ENCODE data around the gene OR2L8.

The OR2L8 gene

GRCh38 chr1:247948558-247948957 lies at the start of gene OR2L8:
TSS of gene OR2L8 (plus strand) at chr1:247948858. CDS start at chr1:247948858, 0 bp downstream.
- peaks cover 76% of the 10 kb centered on the region for H3K9me3 Mint-ChIP-seq
- no peak within 1 kb of the TSS for H3K27ac Mint-ChIP-seq
- no peak within 1 kb of the TSS for H3K4me3 Mint-ChIP-seq
- no peak for DNase-seq
- TF ChIP-seq CTCF (IDR thresholded peaks at IDR 0.05) = no peak
- no peaks in the 10 kb centered on the region for H3K36me3 Mint-ChIP-seq (ENCODE audit: low read depth)
- H3K27me3 Mint-ChIP-seq (ENCODE audit: low read depth, poor library complexity) = peaks cover 5% of the 10 kb centered on the region
- no peaks in the 10 kb centered on the region for H3K4me1 Mint-ChIP-seq

GRCh38 chr1:247904122-247904521 lies 44.5 kb upstream of the OR2L8 start:
- no peak for DNase-seq
- TF ChIP-seq CTCF (IDR thresholded peaks at IDR 0.05) = no peak
- Mint-ChIP-seq H3K27ac (no peak overlapping the region), H3K36me3 (ENCODE audit: low read depth) (no peaks in the 10 kb centered on the region), H3K27me3 (ENCODE audit: low read depth, poor library complexity) (peaks cover 4% of the 10 kb centered on the region), H3K4me1 (no peaks in the 10 kb centered on the region), H3K9me3 (peaks cover 69% of the 10 kb centered on the region), H3K4me3 (no peak overlapping the region)

GRCh38 chr1:247905181-247905580 lies 43.5 kb upstream of the OR2L8 start:
- no peaks in the 10 kb centered on the region for H3K4me1 Mint-ChIP-seq
- no peaks in the 10 kb centered on the region for H3K36me3 Mint-ChIP-seq (ENCODE audit: low read depth)
- H3K27ac Mint-ChIP-seq = no peak overlapping the region
- TF ChIP-seq CTCF (IDR thresholded peaks at IDR 0.05) = no peak
- DNase-seq = no peak
- H3K4me3 Mint-ChIP-seq = no peak overlapping the region
- peaks cover 4% of the 10 kb centered on the region for H3K27me3 Mint-ChIP-seq (ENCODE audit: low read depth, poor library complexity)
- H3K9me3 Mint-ChIP-seq = peaks cover 74% of the 10 kb centered on the region

GRCh38 chr1:247905910-247906503 lies 42.7 kb upstream of the OR2L8 start:
- no peak for DNase-seq
- Mint-ChIP-seq H3K27ac (no peak overlapping the region), H3K4me3 (no peak overlapping the region), H3K27me3 (ENCODE audit: low read depth, poor library complexity) (peaks cover 4% of the 10 kb centered on the region), H3K9me3 (peaks cover 82% of the 10 kb centered on the region), H3K36me3 (ENCODE audit: low read depth) (no peaks in the 10 kb centered on the region), H3K4me1 (no peaks in the 10 kb centered on the region)
- TF ChIP-seq CTCF (IDR thresholded peaks at IDR 0.05) = no peak

- Mint-ChIP-seq H3K27me3 (ENCODE audit: low read depth, poor library complexity) (peaks cover 4% of the 10 kb centered on the region), H3K4me3 (no peak overlapping the region), H3K4me1 (no peaks in the 10 kb centered on the region), H3K27ac (no peak overlapping the region), H3K9me3 (peaks cover 87% of the 10 kb centered on the region), H3K36me3 (ENCODE audit: low read depth) (no peaks in the 10 kb centered on the region)
- TF ChIP-seq CTCF (IDR thresholded peaks at IDR 0.05) = no peak
- DNase-seq = no peak
Measured at GRCh38 chr1:247906504-247907047, 42.1 kb upstream of the OR2L8 start.

- H3K4me1 Mint-ChIP-seq = no peaks in the 10 kb centered on the region
- H3K9me3 Mint-ChIP-seq = peaks cover 86% of the 10 kb centered on the region
- DNase-seq = no peak
- H3K27ac Mint-ChIP-seq = no peak overlapping the region
- H3K36me3 Mint-ChIP-seq (ENCODE audit: low read depth) = no peaks in the 10 kb centered on the region
- no peak for TF ChIP-seq CTCF (IDR thresholded peaks at IDR 0.05)
- peaks cover 4% of the 10 kb centered on the region for H3K27me3 Mint-ChIP-seq (ENCODE audit: low read depth, poor library complexity)
- H3K4me3 Mint-ChIP-seq = no peak overlapping the region
Measured at GRCh38 chr1:247908766-247909165, 39.9 kb upstream of the OR2L8 start.
